ENCODE results near the gene PLCB3.

Gene PLCB3

GRCh38 chr11:64317325-64317960 is 66.1 kb downstream of the PLCB3 start, which contains the start of gene TRMT112:
Gene TRMT112 (minus strand): TSS chr11:64317559. CDS start chr11:64317526, 33 bp downstream.
- peak within 1 kb of the TSS; percentile 80 for H3K4me3 ChIP-seq (ENCODE audit: low read length)
- peak; percentile 100 for DNase-seq (ENCODE audit: low read depth)
- TF ChIP-seq CTCF (IDR thresholded peaks at IDR 0.05; ENCODE audit: insufficient read depth, low read depth, low read length, missing control alignments) = no peak

- peak; percentile 35 for TF ChIP-seq CTCF (IDR thresholded peaks at IDR 0.05; ENCODE audit: insufficient read depth, low read depth, low read length, missing control alignments)
- DNase-seq (ENCODE audit: low read depth) = peak; percentile 97
- peak within 1 kb of the TSS; percentile 80 for H3K4me3 ChIP-seq (ENCODE audit: low read length)
Observed at GRCh38 chr11:64317961-64318765, 66.8 kb downstream of the PLCB3 start, which contains the start of gene PRDX5. Gene PRDX5 (plus strand): TSS chr11:64318121. CDS start chr11:64318216, 95 bp downstream.

Data from epithelial cell of esophagus (primary cell).